ENCODE measurements around the gene CMSS1.

The CMSS1 gene

DNA sequence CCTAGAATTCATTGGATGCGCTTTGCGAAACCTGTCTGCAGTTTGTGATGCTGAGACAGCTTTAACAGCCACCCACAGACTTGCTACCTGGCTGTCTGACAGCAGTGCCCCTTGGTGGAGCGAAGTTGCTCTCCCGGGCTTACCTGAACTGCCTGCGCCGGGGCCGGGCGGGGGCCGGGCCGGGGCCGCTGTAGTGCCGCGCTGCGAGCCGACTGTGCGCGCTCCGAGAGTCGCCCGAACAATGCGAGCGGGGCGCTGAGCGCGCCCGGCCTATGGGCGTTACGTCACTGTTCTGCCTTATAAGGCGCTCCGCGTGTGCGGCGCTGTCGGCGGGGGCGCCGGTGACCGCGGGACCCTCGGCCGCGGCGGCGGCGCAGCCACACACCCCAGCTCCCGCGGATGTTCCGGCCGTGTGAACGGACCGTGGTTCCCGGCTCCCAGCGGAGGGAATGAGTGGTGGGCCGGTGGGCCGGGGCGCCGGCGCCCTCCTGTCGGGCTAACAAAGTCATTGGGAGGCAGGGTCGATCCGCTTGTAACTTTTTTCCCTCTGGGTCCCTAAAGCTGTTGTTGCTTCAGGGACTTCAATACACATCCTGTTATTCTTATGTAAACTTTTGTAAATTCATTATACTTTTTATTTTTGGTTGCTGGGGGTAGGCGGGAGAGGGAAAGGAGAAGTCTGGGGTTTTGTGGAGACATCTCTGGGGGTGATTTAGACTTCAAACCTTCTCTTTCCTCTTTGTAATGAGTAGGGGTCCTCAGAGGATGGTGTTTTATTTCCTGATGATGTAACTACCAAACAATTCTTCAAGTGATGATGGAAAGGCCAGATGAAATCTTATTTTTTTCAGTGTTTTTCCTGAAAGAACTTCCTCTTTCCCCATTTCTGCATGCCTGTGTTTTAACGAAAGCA is 58.5 kb downstream of the CMSS1 start:
- FAIRE-seq: no peak

DNA sequence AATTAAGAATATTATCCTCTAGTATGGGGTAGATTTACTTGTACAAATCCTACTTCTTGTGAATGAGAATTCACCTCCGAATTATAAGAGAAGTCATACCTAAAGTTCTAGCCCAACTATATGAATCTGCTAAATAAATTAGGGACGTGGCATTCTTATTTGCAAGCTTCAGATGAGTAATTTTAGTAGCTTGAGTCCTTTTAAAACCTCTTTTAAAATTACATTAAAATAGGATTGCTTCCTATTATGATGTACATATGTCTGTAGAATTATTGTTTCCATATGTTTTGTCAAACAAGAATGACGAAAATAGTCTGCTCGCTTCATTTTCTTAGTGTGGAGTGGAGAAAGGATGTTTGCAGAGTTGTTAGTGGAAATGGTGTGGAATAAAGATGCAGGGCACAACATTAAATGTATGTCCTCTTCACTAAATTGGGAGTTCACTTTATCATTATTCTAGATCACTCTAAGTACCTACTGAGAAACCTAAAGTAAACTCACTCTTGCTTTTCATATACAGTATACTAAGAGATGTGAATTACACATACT is 59.4 kb downstream of the CMSS1 start:
- FAIRE-seq: no peak

DNA sequence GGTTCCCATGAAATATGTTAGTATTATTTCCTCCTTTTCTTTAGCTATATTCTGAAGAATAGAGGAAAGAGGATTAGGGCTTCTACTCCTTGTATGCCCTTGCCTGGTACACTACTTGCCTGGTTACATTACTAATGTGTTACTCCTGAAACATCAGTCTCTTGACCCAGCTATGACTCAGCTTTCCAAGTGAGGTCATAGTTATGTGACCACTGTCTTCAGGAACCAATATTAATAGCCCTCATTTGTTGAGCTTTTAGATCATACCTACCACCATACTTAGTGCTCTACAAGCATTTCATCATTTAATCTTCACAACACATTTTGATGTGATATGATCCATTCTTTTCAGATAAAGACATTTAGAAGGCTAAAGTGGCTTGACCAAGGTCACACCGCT is 60.3 kb downstream of the CMSS1 start:
- FAIRE-seq: no peak

DNA sequence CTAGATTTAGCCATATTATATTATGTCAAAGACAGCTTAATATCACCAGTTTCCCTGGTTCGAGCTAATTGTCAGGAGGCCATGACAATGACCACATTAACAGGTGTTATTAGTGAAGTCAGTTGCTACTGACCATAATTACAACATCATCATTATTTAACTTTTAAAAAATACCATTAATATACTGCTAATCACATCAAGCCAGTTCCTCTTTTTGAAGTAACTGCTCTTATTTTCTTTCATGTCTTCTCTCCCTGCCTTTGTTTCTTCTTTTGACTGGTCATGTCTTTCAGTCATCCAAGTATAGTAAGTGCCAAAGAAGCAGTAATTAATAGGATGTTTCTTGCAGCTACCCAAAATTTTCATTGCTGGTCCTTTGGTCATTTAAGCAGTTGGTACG is 61.6 kb downstream of the CMSS1 start:
- FAIRE-seq: no peak

DNA sequence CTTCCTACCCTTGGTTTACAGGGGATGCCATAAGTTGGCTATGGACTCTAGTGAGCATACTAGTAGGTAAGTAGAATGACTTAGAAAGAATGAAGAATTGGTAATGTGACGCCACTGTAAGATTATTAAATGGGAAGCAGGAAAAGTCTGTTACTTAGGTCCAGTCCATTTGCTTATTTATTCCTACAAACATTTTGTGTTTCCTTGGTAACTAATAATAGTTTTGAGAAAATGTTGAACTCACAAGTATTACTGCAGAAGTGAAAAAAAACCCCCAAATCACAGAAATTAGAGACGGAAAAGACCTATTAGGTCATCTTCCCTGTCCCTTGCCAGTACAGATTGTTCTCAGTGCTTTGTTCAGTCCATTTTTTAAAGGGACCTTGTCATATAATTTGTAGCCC is 63.5 kb downstream of the CMSS1 start:
- no peak for FAIRE-seq

DNA sequence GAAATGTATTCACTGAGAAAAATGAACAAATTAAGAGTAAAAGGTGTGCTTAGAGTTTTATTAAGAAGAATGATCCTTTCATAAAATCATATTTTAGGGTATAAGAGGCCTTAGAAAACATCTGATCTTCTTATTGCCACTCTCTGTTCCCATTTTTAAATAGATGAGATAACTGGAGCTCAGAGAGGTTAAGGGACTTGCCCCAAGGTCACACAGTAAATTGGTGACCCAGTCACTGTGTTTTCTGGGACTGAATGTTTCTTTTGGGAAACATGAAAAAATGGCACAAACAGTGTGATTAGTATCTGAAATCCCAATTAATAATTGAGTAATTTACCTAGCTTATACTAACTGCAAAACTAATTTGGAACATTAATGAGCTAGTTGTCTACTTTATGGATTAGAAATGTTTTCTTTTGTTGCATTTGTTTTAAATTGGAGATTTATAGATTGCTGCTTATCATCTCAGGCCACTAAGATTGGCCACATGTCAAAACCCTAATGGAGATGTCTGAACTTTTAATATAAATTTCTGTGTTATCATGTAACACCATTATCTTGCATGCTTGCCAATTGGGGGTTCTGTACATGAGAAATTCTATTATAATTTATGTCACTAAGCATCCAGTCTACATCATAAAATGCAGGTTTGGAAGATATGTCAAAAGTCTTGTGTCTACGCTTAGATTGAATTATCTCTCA is 64.9 kb downstream of the CMSS1 start:
- no peak for FAIRE-seq

DNA sequence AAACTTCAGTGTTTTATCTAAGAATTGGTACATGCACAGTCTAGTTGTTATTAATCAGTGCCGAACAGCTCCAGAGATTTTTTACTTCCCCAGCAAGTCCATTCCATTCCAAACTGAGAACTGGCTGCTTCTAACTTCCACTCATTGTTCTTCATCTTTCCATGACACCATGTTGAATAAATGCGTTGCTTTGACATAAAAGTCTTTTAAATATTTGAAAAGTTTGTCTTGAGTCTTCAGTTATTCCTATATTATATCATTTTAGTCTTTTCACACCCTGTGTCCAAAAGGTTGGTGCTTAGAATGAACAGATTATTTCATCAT is 65.4 kb downstream of the CMSS1 start:
- FAIRE-seq: no peak

DNA sequence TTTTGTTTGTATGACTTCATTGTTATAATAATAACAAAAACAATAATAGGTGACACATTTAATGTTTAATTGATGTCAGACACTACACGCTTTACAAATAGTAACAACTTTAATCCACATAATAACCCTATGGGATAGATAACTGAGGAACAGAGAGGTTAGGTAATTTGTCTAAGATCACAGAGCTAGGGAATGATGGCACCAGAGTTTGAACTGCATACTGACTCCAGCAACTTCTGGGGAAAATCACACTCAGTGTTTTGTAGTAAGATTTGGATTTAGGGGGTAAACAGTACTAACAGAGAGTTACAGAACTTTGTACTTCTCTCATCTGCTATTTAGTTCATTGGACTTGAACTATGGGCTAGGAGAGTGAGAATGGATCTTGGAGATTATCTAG is 66.0 kb downstream of the CMSS1 start:
- no peak for FAIRE-seq

DNA sequence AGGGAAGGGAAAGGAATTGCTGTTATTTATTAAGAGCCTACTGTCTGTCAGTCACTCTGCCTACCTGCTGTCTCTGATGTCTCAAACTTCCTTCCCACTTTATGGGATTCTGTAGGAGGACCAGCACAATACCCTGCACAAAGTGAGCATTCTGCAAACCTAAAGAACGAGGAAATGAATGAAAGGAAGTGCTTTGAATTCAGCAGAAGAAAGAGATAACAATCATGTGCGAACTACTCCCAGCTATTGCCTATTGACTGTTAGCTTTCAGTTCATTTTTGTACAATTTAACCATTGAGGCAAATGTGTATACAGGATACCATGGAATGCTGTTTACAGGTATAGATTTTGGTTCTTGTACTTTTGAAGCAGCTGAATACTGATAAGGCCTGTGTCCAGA is 66.8 kb downstream of the CMSS1 start:
- no peak for FAIRE-seq

DNA sequence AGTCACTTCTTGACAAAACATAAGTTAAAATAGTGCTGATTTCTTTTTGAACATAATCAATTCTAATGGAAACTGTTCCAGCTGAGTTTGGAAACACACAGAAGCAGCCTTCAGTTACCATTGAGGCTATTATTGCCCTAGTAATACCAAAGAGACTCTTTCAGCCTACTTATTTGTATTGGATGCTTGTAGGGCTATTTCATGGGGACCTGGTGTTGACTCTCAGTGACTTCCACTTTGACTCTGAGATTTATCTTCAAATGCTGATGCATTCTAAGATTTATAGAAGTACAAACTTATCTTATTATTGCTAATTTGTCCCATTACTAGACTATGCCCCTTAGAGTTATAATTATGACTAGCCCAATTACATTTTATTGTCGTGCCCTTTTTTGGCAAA is 67.4 kb downstream of the CMSS1 start:
- no peak for FAIRE-seq

DNA sequence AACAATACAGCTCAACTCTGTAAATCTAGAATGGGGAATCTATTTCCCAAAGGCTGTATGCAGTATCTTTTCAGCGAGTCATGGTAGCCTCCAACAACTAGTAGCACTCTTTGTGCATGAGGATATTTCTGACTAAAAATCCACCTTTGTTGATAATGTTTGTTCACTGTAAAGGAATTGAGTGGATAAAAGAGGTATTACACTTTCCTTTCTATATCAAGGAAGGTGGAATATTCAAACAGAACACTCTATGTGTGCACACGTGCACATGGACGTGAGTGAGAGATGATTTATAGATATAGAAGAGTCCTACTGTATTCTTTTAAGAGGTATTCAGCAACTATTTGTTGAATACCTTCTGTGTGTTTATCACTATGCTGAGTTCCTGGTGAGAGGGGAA is 68.2 kb downstream of the CMSS1 start:
- FAIRE-seq: no peak

DNA sequence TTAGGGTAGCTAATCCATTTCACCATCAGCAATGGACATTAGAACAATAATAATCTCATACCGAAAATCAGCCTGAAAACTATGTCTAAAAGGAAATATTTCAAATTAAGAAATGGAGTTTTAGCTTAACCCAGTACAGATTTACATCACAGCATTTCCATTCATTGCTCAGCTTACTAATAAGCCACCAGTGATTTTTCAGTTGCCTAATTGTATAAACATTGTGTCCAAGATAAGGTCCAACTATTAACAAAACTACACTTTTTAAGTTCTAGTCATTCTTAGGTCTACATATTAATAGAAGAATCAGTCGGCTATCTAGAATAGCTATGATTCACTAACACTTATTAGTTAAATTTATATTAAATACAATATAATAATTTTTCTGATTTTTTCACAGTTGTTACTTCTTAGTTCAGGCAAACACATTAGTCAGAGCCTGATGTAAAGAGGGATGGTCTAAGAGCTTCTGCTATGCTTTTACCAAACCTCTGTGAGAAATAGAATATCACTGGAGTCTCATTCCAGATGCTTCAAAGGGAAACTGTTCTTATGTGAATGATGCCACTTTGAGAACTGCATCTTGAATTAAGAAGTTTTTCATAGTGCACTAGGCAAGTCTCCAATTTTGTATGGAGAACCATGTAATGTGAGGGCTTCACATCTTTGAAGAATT is 74.1 kb downstream of the CMSS1 start:
- no peak for FAIRE-seq

DNA sequence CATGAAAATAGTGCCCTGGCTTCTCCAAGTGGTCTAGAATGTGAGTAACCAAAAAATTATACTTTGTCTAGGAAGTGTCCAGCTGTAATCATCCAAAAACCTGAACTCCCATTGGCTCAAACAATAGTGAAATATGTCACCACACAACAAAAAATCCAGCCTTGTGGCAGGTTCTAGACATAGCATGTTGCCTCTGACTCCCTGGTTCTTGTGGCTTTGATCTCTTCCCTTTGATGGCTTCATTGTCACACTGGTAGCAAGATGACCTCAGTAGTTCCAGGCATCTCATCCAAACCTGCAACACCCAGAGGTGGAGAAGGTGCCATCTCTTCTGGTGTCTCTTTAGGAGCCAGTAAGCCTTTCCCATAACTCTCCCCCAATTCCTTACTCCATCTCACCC is 74.7 kb downstream of the CMSS1 start:
- no peak for FAIRE-seq

DNA sequence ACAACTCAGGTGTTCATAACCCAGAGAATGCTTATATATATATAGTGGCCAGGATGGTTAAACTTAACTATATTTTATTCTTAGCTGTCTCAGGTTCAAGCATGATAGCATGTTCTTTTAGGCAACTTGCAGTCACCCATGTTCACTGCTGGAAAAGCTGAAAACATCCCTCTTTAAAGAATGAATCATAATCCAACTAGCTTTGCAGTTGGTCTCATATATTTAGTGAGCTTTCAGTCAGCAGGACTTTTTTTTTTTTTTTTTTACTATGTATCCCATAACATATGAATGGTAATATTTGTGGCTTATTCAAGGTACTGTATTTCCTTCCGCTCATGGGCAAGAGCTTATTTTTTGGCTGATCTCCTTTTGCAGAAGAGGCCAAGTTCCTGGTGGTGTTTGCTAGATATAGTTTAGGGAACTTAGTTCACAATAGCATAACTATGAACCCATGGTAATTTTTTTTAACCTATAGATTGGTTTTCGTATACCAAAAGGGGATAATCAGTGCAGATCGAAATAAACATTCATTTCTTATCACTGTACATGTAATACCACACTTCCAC is 77.6 kb downstream of the CMSS1 start:
- no peak for FAIRE-seq

DNA sequence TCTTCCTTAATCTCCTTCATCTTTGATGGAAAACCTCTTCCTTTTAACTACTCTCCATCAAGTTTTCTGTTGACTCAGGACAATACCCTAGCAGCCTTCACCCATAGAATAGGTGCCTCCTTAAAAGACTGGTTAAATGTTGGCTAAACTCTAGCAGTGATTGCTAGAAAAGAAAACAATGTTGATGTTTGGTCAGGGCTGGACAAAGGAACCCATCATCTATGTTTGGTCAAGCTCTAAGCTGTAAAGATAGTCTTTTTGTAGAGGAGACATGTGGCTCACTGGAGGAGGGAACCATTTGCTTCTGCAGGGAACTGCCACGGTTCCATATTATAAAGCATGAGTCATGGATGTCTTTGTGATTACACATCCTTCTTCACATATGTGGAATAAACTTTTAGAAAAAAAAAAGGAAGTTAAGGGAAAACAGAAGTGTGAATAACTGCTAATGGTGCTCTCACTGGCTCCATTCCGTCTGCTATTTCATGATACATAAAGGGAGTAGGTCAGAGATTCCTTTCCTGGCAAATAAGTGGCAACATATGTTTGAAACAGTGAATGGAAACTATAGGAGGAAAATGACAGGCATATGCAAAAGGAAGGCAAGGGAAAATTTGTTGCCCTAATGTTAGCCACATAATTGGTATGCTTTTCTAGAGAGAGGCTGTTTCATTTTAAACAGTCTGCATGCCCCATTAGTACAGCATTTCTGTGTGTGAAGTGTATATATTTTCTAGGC is 78.2 kb downstream of the CMSS1 start:
- no peak for FAIRE-seq

DNA sequence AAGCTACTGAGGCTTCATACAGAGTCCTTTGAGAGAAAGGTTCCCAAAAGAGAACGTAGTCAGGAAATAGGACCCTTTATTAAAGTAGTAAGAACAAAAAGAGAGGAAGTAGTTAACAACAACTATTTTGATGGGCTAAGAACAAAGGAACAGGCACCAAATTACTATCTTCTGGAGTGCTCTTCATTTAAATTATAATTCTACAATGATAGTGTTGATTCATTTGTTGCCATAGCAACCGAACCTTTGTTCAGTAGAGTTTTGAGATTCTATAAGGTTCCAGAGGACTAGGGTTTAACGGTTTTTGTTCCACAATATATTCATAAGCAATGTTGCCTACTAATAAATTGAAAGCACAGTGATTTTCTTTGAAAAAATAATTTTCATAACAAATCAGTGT is 78.8 kb downstream of the CMSS1 start:
- no peak for FAIRE-seq

DNA sequence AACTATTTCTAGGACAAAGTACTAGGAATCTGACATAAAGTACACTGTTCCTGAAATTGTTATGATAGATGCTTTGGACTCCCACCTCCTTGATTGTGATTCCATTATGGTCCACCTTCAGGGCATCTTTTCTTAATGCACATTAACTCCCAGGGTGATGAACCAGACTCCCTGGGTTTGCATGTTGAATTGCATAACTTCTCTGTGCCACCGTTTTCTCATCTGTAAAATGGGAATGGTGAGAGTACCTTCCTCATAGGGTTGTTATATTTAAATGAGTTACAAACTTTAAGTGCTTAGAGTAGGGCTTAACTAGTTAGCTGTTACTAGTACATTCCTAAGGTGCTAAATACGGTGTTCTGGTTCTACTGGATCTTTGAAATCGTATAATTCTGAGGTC is 81.9 kb downstream of the CMSS1 start:
- no peak for FAIRE-seq

DNA sequence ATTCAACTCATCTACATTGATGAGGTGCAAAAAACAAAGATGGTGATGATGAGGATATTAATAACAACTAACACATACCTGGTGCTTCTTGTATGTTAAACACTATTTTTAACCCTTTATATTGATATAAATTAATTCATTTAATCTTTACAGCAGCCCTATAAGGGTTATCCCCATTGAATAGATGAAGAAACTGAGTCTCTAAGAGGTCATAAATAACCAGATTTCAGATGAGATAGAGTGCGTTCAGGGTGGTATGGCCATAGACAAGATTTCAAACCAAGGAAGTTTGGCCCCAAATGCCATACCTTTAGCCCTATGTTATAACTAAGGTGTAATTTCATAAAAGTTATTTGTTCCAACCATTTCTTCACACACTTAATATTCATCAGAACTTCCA is 82.6 kb downstream of the CMSS1 start:
- FAIRE-seq: no peak

DNA sequence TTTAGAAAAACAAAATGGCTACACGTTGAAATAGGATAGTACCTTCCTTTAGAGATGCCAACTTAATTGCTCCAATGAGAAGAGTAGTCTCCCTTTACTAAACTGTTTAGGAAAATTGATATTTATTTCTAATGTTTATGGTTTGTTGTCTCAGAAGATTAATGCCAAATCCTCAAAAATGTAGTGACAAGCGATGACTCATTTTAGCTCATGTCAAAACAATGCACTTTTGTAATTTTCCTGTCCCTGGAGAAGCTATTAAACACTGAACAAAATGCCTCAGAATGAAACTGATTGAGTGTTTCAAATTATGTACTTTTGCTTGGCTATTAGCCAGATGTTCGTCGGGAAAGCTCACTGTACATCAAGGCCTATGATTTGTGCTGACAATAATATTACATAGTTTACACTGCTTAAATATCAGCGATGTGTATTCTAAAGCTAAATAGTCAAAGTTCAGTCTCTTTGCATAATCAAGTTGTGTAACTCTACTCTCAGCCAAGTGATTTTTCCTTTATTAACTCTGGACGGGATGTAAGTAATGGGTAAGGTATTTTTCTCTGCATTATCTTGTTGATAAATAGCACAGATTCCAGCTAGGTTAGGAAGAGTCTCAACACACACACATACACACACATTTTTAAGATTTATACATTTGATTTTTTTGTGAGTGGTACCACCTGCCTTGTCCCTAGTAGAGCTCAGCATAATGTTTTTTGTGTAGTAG is 83.7 kb downstream of the CMSS1 start:
- no peak for FAIRE-seq

DNA sequence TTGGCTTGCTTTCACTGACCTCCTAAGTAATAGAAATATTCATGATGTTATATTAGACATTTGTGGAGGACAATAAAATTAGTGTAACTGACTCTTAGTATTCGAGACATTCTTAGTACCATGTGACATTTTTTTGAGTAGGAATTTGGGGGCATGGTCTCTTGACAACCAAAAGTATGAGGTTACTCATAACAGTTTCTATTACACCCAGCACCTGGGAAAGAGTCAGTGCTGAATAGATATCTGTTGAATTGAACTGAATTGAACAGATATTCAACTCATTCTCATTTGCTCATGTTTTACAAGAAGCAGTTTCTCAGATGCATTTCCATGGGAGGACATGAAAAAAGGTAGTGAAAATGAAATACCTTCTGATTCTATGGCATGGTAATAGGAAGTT is 84.4 kb downstream of the CMSS1 start:
- FAIRE-seq: no peak

DNA sequence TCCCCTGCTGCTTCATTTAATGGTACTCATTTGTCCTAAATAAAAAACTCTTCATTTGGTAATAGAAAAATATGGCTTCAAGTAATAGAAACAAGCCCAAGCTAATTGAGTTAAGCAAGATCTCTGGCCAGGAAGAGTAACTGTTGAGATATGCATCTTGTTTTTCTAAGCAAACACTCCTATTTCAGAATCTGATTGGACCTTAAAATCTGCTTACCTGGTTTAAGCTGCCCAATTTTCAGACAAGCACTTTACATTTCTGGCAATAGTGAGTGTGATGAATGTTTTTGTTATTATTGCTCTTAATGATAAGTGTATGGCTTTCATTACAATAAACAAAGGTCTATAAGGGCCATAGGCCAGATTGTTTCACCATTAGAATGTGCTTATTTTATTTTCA is 86.2 kb downstream of the CMSS1 start:
- FAIRE-seq: no peak
